ENCODE measurements around the gene RPIA. TPM values are rescaled to one million over a fixed set of nuclear protein-coding genes. Genes with fewer than 3 reads are reported as not detected.
"Not testable (repeated sequence)": the region's sequence is repeated elsewhere in the genome, so short reads cannot be mapped to it uniquely, and the experiment has no call there.

Gene RPIA
- total RNA-seq, 1 donor from 2014 or later = 21.7 TPM

DNA sequence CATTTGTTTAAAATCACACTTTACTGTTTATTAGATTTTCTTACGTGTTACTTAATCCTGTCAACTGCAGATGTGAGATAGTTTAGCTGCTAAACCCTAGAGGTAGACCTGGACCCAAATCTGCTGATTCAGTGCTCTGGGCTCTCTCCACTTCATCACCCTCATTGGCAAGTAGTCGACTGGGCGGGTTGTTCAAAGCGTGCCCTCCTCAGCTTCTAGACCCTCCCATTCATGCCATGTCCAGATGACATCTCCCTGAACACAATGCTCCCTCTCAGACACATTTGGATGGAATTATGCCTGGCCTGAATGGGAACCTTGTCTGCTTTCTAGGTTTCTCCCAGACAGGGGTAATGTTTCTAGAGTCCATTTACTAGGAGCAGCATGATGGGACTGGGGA, 43.7 kb downstream of the RPIA start:
- no peak for DNase-seq (ENCODE audit: low spot score)

DNA sequence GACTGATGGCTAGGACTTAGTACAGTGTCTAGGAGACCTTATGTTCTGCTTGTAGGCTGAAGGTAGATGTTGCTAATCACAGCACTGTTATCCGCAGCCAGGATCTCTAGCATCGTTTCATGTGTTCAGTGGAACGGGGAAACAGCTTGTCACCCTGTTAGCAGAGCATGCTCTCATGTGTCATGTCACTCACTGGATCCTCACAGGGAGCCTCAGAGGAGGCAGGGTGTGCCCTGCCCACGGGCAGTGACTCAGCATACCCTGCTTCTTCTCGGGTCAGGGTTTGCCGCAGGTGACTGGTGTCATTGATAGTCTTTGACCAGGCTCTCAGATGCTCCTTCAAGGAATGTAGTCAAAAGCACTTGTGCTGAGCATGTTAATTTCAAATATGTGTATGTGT, 44.4 kb downstream of the RPIA start:
- no peak for DNase-seq (ENCODE audit: low spot score)

DNA sequence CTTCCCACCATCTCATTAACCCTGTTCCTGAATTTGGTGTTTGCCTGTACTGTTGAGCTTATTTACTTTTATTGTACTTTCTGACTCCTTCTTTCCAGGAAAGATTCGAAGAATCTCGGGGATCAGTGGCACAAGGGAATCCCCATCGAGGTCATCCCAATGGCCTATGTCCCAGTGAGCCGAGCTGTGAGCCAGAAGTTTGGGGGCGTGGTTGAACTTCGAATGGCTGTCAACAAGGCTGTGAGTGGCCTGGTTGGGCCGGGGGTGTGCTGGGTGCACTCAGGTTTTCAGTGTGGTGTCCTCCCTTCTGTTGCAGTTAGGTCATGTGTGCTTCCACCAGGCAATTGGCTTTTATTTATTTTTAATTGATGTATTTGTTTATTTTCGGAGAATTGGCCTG, 45.0 kb downstream of the RPIA start:
- DNase-seq (ENCODE audit: low spot score) = no peak

DNA sequence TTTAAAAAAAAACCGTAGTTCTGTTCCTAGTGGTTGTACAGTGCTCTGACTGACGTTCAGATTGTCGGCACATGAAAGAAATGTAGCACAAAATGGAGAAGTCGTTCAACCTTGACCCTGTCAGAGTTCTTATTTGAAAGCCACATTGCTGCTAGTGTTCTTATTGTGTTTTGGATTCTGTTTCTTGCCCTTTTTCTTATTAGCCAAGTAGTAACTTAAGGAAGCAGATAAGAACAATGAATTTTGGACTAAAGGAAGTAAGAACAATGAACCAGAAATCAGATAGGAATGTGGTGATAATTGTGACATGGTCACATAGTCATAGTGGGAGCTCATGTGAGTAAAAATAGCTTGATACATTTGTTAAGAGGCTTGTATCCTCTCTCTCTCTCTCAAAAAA, 45.9 kb downstream of the RPIA start:
- no peak for DNase-seq (ENCODE audit: low spot score)

GRCh38 chr2:88738271-88738670, 46.8 kb downstream of the RPIA start:
- DNase-seq (ENCODE audit: low spot score) = no peak

DNA sequence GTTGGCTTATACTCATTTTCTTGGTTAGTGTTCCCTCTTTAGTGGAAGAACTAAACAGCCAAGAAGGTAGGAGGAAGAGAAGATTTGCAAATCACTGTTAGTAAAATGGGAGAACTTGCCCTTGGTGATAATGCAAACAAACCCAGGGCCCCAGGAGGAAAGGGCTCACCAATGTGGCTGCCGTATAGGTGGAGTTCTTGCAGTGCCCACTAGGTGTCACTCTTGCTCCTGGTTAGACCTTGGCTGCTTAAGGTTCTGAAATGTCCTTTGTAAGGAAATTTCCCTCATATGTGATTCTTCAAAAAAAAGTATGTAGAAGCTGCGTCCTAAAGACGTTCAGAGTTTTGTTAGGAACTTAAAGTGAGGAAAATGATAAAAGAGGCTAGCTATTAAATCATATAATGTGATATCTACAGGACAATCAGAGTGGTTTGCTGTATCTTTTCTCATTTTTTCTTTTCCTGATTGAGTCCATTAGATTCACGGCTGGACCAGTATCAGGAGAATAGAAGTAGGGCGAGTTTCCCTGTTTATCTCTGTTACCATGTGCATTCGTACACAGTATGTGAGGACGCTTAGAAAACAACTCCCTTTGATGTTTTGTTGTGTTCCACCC, 48.6 kb downstream of the RPIA start:
- peak; percentile 78 for DNase-seq (ENCODE audit: low spot score)

DNA sequence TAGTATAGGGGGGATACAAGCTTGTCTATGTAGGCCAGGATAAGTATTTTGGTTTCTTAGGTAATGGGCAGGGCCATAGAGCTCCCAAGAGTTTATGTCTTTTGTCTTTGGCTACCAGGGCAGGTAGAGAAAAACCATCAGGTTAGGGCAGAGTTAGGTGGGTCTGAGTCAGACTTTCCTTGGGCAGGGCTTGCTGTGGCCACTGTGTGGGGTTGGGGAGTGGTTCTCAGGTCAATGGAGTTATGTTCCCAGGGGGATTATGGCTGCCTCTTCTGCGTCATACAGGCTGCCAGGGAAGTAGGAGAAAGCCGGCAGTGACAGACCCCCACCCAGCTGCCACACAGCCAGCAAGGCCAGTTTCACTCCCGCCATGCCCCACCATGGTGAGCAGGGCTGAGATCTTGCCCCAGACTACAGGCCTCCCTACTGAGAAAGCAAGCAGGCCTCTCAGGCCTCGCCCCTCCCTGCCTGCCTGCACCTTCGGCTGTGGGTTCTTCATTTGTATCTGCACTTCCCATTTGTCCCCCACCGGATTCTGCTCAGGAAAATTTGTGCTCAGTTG, 55.5 kb downstream of the RPIA start:
- no peak for DNase-seq (ENCODE audit: low spot score)

GRCh38 chr2:88747990-88748389, 56.5 kb downstream of the RPIA start:
- no peak for DNase-seq (ENCODE audit: low spot score)

DNA sequence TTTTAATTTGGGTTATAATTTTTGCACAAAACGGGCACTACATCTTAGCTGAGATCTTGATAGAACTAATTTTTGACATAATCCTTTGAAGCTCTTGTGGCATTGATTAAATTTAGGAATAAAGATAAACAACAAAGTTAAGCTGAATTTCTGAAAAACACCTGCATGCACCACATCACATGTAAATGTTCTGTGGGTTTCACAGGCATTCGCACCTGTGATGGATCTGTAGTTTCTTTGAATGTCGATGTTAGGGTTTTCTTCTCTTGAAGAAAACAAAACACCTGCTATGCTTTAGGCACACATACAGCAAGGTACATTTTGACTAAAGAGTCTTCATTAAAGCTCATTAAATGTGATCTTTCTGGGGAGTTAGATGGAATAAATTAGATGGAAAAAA, 60.3 kb downstream of the RPIA start:
- no peak for DNase-seq (ENCODE audit: low spot score)

DNA sequence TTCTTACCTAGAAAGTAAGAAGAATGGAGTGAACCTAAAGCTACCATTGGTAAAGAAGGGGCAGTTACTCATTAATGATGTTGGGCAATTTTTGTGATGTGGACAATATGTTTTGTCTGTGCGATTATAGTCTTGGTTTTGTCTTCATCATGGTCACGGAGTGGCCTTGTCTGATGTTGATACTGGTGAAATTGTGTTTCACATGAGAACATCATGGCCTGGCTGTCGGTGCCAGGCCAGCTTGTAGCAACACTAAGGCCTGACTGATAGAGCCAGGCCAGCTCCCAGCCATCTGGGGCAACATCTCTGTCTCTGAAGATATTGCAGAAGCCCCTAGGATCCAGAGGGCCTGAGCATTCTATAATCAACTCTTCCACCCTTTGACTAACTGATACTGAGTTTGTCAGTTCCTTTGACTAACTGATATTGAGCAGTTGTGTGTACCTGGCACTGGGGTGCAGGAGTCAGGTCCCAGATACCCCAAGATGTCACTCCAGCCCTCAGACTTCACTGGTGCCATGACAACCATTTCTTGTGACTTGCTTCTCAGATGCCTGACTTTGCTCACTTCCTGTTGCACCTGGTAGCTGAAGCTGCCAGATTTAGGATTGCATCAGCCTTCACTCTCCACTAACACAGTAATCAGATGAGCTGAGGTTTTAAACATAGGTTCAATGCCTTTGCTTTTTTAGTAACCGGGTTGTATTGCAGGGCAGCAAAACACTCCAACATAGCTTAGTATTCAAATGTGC, 62.5 kb downstream of the RPIA start:
- no peak for DNase-seq (ENCODE audit: low spot score)

DNA sequence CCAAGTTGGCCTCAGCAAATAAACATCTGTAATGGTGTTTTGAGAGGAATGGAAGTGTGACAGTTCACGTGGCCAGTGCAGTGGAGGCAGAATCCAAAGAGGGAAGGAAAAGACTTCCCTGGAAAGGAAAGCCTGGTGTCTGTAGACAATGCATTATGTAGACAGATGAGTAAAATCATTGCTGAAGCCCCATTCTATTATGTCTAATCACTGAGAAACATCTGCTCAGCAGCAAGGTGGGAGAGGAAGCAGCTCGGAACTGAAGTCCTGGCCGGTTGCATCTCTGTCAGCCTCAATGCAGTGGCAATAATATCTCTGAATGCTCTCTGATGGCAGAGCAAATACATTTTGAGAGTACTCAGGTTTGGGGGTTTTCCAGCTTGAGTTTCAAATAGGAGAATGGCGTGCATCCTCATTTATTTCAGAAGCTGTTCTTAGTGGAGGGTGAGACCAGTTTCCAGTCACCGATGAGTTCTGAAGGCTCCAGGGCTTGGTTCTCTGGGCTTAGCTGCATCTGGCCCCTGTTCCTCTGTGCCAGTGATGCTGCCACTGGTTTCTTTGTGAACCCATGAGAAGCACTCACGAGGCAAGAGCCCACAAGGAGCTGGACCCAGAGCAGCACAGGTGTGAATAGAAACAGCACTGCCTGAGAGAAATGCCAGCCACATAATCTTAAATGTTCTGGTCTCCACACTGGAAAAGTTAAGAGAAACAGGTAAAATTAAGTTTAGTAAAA, 63.3 kb downstream of the RPIA start:
- DNase-seq (ENCODE audit: low spot score) = no peak

- DNase-seq (ENCODE audit: low spot score) = no peak
Observed at GRCh38 chr2:88755836-88756235, 64.4 kb downstream of the RPIA start.

GRCh38 chr2:88757025-88757424, 65.6 kb downstream of the RPIA start:
- no peak for DNase-seq (ENCODE audit: low spot score)

- DNase-seq (ENCODE audit: low spot score) = not testable (repeated sequence)
Observed at GRCh38 chr2:88758702-88759101, 67.2 kb downstream of the RPIA start.

DNA sequence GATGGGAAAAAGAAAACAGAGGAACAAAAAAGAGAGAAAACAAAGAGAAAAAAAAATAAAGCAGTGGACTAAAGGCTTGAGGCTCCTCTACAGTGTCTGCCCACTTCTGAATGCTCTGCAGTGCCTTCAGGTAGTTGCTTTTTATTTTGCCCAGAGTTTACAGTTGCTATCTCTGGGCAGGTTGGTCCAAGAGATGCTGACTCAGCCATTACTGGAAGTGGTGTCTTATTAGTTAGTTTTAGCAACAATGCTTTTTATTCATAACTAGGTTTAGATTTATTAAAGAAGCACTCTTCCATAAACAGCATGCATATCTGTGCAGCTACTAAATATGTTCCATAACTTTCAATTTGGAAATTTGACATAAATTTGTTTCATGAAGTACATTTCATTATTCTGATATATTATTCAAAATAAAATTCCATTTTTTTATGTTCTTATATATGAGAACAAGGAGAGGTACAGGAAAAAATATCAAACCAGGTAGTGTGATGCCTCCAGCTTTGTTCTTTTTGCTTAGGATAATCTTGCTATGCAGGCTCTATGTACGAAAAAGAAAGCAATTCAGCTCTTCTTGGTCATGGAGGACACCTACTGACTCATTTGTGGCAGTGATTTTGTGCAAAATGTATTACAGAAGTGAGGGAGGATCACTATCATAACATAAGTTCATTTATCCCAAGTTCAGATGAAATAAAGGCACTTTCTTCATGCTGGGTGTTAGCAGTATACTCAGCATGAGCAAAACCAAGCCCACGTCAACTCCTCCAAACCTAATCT, 69.5 kb downstream of the RPIA start:
- DNase-seq (ENCODE audit: low spot score) = no peak

- DNase-seq (ENCODE audit: low spot score) = no peak
Observed at GRCh38 chr2:88764141-88764849, 72.8 kb downstream of the RPIA start.

- no peak for DNase-seq (ENCODE audit: low spot score)
Observed at GRCh38 chr2:88764850-88765153, 73.3 kb downstream of the RPIA start.

DNA sequence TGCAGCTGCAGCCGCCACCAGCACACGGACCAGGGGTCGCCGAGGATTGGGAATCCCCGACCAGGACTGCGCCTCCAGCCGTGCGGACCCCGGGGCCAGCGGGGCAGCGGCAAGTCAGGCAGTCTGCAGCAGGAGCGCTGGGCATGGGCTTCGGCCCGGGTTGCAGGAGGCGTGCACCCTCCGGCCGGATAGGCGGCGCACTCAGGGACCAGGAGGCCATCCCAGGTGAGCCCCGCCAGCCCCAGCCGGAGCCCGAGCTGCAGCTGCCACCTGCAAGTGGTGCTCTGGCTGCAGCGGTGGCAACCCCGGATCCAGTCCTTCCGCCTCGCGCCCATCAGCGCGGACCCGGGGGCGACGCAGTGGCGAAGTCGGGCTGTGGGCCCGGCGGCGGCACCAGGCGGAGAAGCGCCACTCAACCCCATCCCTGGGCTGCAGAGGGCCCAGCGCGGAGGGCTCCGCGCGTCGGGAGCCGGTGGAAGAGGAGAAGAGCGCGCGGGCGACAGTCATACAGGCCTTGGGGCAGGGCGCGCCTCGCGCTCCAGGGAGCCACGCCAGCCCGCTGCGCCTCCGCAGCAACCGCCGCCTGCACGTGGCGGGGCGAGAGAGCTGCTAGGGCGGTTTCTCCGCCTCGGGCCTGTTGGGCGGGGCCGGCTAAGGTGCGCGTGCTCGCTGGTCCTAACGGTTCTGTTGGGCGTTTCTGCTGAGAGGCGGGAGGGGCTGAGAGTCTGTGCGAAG, 73.8 kb downstream of the RPIA start:
- DNase-seq (ENCODE audit: low spot score) = no peak

- DNase-seq (ENCODE audit: low spot score) = not testable (repeated sequence)
Observed at GRCh38 chr2:88765889-88766481, 74.5 kb downstream of the RPIA start.

DNA sequence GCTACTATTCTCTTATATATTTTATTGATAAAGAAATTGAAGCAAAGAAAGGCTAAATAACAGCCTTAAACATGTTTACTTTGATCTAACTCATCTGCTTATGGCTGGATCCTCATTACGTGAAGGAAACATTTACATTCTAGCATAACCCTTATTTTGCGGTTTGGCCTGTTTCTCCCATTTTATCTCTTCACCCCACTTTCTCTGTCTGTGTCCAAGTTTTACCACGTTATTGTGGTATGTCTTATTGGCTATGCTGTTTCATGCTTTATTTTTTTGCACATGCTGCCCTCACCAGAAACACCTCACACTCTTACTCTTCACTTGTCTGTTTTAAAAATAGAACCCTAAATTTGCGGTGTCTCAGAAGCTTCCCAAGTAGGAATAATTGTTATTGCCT, 78.5 kb downstream of the RPIA start:
- DNase-seq (ENCODE audit: low spot score) = no peak

Measured in ureter (tissue), 1 donor.